HepG2 (cell line): ENCODE measurements around the gene ZNF189. TPM values are rescaled to one million over a fixed set of nuclear protein-coding genes. Genes with fewer than 3 reads are reported as not detected.

Experiments used
- CSRNP1 ChIP-seq: sonication (generic); formaldehyde crosslinking; IDR thresholded peaks from 2 replicates; pipeline ENCODE4 v1.8.1; 2023; ENCODE audit warnings: mild to moderate bottlenecking, missing genetic modification reagents
- HDAC2 ChIP-seq: sonication (generic); formaldehyde crosslinking; IDR thresholded peaks from 2 replicates; pipeline ENCODE4 v1.4.0; 2020; ENCODE audit warnings: missing genetic modification reagents
- MAFG ChIP-seq: sonication (generic); formaldehyde crosslinking; IDR thresholded peaks from 2 replicates; pipeline ENCODE4 v1.5.1; 2020; ENCODE audit warnings: mild to moderate bottlenecking, missing genetic modification reagents
- MIER3 ChIP-seq: IDR thresholded peaks from 2 replicates; pipeline ENCODE4 v1.6.1; 2016; ENCODE audit warnings: missing compliant biosample characterization, borderline replicate concordance
- MZF1 ChIP-seq: sonication (generic); formaldehyde crosslinking; IDR thresholded peaks from 2 replicates; pipeline ENCODE4 v1.8.1; 2023; ENCODE audit warnings: mild to moderate bottlenecking, missing genetic modification reagents, borderline replicate concordance
- PITX1 ChIP-seq: sonication (generic); formaldehyde crosslinking; IDR thresholded peaks from 2 replicates; pipeline ENCODE4 v1.5.1; 2020; ENCODE audit warnings: mild to moderate bottlenecking, missing genetic modification reagents
- SMAD9 ChIP-seq: sonication (generic); formaldehyde crosslinking; IDR thresholded peaks from 2 replicates; pipeline ENCODE4 v1.5.1; 2020; ENCODE audit warnings: mild to moderate bottlenecking, missing genetic modification reagents
- TBP ChIP-seq: sonication (generic); formaldehyde crosslinking; IDR thresholded peaks from 2 replicates; pipeline ENCODE4 v1.5.0; 2020; ENCODE audit warnings: missing genetic modification reagents
- XRCC5 ChIP-seq: fragments of 200-400 bp; formaldehyde crosslinking; optimal IDR thresholded peaks from 2 replicates; pipeline ENCODE3; 2017; ENCODE audit warnings: mild to moderate bottlenecking, low read length
- ZBTB8A ChIP-seq: sonication (generic); formaldehyde crosslinking; IDR thresholded peaks from 2 replicates; pipeline ENCODE4 v1.4.0; 2020; ENCODE audit warnings: mild to moderate bottlenecking, low read depth, missing genetic modification reagents, borderline replicate concordance
- ZNF207 ChIP-seq: fragments of 450-650 bp; IDR thresholded peaks from 2 replicates; pipeline ENCODE4 v1.6.1; 2016; ENCODE audit warnings: antibody characterized with exemption, borderline replicate concordance
- ZNF282 ChIP-seq: fragments of 450-650 bp; IDR thresholded peaks from 2 replicates; pipeline ENCODE4 v1.6.1; 2018; ENCODE audit not compliant: partially characterized antibody
- ZNF562 ChIP-seq: sonication (generic); formaldehyde crosslinking; IDR thresholded peaks from 2 replicates; pipeline ENCODE4 v1.8.0; 2022; ENCODE audit warnings: missing genetic modification reagents, borderline replicate concordance
- ZNF672 ChIP-seq: sonication (generic); formaldehyde crosslinking; IDR thresholded peaks from 2 replicates; pipeline ENCODE4 v1.8.1; 2022; ENCODE audit warnings: missing genetic modification reagents
- ZSCAN25 ChIP-seq: sonication (generic); formaldehyde crosslinking; IDR thresholded peaks from 2 replicates; pipeline ENCODE4 v1.8.0; 2022; ENCODE audit warnings: mild to moderate bottlenecking, missing genetic modification reagents
- polyA plus RNA-seq, 8 experiments: library from polyadenylated mRNA; depleted of rRNA in 3 of 8; stranded (reverse) in 7 of 8; unstranded in 1 of 8; fragments of >200 nt; fragmentation: Illumina TruSeq in 4 of 8; extraction: Trizol in 4 of 8; gene quantifications; 2 replicates each; pipeline versions ENCODE4 v1.2.1 to v1.2.3, GENCODE V29; 2011 to 2016; ENCODE audit warnings: low read depth in 4 of 8, missing spikeins in 1 of 8, mixed read lengths in 1 of 8; ENCODE audit not compliant: insufficient read depth in 1 of 8
- total RNA-seq, 5 experiments: library from RNA; depleted of rRNA; stranded (reverse); fragments of >200 nt; fragmentation: Illumina TruSeq; extraction: Trizol; gene quantifications; 2 replicates each; pipeline ENCODE4 v1.2.3, GENCODE V29; 2016; ENCODE audit warnings: low read depth in 1 of 5
- TF ChIP-seq, protein P1 (sequence below): sonication (generic); formaldehyde crosslinking; IDR thresholded peaks from 2 replicates; pipeline ENCODE4 v1.4.0; 2020; ENCODE audit warnings: missing genetic modification reagents, mild to moderate bottlenecking, borderline replicate concordance
- TF ChIP-seq, protein P2 (sequence below): sonication (generic); formaldehyde crosslinking; IDR thresholded peaks from one replicate; pipeline ENCODE4 v1.5.1; 2020; ENCODE audit warnings: mild to moderate bottlenecking, missing genetic modification reagents; ENCODE audit errors: not compliant biosample characterization

Gene ZNF189
- total and polyA plus RNA-seq, 2 of the 13 experiments (the other 11 are each of a cell fraction or from before 2014, with no cell fraction given) = 8.4 to 50.0 TPM

DNA sequence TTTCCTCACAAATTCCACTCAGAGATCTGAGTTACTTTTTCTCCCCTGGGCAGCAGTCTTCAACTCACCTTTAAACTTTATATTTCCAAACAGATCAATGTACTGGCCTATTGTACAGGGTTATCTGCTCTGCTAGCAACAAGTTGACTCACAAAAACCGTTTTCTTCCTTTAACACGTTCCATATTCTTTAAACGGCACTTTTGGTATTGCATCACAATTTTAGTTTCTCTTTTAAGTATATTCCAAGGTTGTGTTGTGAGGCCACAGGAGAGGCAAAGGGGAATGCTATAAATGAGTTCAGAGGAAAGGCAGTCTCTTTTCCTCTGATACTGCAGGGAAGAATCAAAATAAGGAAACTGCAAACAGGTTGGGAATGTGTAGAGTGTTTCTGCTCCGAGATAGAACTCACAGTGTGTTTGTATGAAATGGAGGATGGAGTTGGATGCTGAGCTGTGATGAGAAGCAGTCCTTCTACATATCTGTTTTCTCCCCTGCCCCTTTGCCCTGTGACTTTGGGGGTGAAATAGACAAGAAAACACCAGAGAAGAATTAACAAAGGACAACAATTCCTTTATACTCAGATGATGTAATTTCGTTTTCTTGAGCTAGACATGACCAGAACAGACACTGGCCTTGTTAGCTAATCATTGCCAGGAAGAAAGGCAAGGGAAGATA, 46.8 kb downstream of the ZNF189 start (continued):
- TF ChIP-seq ZNF562 (CRISPR knock-in tag) = no peak
- TF ChIP-seq PITX1 = peak; percentile 50
- no peak for TF ChIP-seq MZF1 (CRISPR knock-in tag)
- TF ChIP-seq XRCC5 = no peak
- no peak for TF ChIP-seq ZNF207
- no peak for TF ChIP-seq TBP (CRISPR knock-in tag)
- no peak for TF ChIP-seq ZBTB8A (CRISPR knock-in tag)
- TF ChIP-seq ZNF282 = no peak
- TF ChIP-seq CSRNP1 (CRISPR knock-in tag) = no peak
- TF ChIP-seq, protein P1, sequence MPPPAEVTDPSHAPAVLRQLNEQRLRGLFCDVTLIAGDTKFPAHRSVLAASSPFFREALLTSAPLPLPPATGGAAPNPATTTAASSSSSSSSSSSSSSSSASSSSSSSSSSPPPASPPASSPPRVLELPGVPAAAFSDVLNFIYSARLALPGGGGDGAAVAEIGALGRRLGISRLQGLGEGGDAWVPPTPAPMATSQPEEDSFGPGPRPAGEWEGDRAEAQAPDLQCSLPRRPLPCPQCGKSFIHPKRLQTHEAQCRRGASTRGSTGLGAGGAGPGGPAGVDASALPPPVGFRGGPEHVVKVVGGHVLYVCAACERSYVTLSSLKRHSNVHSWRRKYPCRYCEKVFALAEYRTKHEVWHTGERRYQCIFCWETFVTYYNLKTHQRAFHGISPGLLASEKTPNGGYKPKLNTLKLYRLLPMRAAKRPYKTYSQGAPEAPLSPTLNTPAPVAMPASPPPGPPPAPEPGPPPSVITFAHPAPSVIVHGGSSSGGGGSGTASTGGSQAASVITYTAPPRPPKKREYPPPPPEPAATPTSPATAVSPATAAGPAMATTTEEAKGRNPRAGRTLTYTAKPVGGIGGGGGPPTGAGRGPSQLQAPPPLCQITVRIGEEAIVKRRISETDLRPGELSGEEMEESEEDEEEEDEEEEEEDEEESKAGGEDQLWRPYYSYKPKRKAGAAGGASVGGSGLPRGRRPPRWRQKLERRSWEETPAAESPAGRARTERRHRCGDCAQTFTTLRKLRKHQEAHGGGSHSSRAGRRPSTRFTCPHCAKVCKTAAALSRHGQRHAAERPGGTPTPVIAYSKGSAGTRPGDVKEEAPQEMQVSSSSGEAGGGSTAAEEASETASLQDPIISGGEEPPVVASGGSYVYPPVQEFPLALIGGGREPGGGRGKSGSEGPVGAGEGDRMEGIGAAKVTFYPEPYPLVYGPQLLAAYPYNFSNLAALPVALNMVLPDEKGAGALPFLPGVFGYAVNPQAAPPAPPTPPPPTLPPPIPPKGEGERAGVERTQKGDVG (CRISPR knock-in tag) = no peak
- peak; percentile 42; the same call in 1 of the 2 replicates for TF ChIP-seq MIER3
- no peak for TF ChIP-seq ZNF672 (CRISPR knock-in tag)
- TF ChIP-seq, protein P2, sequence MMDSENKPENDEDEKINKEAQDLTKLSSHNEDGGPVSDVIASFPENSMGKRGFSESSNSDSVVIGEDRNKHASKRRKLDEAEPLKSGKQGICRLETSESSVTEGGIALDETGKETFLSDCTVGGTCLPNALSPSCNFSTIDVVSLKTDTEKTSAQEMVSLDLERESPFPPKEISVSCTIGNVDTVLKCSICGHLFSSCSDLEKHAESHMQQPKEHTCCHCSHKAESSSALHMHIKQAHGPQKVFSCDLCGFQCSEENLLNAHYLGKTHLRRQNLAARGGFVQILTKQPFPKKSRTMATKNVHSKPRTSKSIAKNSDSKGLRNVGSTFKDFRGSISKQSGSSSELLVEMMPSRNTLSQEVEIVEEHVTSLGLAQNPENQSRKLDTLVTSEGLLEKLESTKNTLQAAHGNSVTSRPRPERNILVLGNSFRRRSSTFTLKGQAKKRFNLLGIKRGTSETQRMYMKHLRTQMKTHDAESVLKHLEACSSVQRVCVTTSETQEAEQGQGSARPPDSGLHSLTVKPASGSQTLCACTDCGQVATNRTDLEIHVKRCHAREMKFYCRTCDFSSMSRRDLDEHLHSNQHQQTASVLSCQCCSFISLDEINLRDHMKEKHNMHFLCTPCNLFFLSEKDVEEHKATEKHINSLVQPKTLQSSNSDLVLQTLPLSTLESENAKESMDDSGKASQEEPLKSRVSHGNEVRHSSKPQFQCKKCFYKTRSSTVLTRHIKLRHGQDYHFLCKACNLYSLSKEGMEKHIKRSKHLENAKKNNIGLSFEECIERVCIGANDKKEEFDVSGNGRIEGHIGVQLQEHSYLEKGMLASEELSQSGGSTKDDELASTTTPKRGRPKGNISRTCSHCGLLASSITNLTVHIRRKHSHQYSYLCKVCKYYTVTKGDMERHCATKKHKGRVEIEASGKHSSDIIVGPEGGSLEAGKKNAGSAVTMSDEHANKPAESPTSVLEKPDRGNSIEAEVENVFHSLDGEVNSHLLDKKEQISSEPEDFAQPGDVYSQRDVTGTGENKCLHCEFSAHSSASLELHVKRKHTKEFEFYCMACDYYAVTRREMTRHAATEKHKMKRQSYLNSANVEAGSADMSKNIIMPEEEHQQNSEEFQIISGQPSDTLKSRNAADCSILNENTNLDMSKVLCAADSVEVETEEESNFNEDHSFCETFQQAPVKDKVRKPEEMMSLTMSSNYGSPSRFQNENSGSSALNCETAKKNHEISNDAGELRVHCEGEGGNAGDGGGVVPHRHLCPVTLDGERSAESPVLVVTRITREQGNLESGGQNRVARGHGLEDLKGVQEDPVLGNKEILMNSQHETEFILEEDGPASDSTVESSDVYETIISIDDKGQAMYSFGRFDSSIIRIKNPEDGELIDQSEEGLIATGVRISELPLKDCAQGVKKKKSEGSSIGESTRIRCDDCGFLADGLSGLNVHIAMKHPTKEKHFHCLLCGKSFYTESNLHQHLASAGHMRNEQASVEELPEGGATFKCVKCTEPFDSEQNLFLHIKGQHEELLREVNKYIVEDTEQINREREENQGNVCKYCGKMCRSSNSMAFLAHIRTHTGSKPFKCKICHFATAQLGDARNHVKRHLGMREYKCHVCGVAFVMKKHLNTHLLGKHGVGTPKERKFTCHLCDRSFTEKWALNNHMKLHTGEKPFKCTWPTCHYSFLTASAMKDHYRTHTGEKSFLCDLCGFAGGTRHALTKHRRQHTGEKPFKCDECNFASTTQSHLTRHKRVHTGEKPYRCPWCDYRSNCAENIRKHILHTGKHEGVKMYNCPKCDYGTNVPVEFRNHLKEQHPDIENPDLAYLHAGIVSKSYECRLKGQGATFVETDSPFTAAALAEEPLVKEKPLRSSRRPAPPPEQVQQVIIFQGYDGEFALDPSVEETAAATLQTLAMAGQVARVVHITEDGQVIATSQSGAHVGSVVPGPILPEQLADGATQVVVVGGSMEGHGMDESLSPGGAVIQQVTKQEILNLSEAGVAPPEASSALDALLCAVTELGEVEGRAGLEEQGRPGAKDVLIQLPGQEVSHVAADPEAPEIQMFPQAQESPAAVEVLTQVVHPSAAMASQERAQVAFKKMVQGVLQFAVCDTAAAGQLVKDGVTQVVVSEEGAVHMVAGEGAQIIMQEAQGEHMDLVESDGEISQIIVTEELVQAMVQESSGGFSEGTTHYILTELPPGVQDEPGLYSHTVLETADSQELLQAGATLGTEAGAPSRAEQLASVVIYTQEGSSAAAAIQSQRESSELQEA (CRISPR knock-in tag) = no peak
- TF ChIP-seq HDAC2 = peak; percentile 56; the same call in 1 of the 2 replicates
- TF ChIP-seq MAFG (CRISPR knock-in tag) = no peak
- no peak for TF ChIP-seq ZSCAN25
- TF ChIP-seq SMAD9 = no peak
